Measurements from ENCODE around the gene GJE1.

The GJE1 gene

GRCh38 chr6:142165227-142165626 lies 32.5 kb downstream of the GJE1 start:
- no peak overlapping the region for H3K4me3 ChIP-seq (ENCODE audit: low read length)
- DNase-seq (ENCODE audit: low read depth): no peak
- TF ChIP-seq CTCF (IDR thresholded peaks at IDR 0.05; ENCODE audit: insufficient read depth, low read depth, low read length, missing control alignments): no peak

- no peak for TF ChIP-seq CTCF (IDR thresholded peaks at IDR 0.05; ENCODE audit: insufficient read depth, low read depth, low read length, missing control alignments)
- H3K4me3 ChIP-seq (ENCODE audit: low read length): no peak overlapping the region
- DNase-seq (ENCODE audit: low read depth): no peak
These were observed 34.3 kb downstream of the GJE1 start for GRCh38 chr6:142167071-142167470.

GRCh38 chr6:142167486-142167885 lies 34.8 kb downstream of the GJE1 start:
- DNase-seq (ENCODE audit: low read depth): no peak
- no peak overlapping the region for H3K4me3 ChIP-seq (ENCODE audit: low read length)
- TF ChIP-seq CTCF (IDR thresholded peaks at IDR 0.05; ENCODE audit: insufficient read depth, low read depth, low read length, missing control alignments): no peak

GRCh38 chr6:142171351-142171750 lies 38.6 kb downstream of the GJE1 start:
- H3K4me3 ChIP-seq (ENCODE audit: low read length): no peak overlapping the region
- no peak for TF ChIP-seq CTCF (IDR thresholded peaks at IDR 0.05; ENCODE audit: insufficient read depth, low read depth, low read length, missing control alignments)
- no peak for DNase-seq (ENCODE audit: low read depth)

GRCh38 chr6:142172758-142173157 lies 40.0 kb downstream of the GJE1 start:
- no peak for DNase-seq (ENCODE audit: low read depth)
- TF ChIP-seq CTCF (IDR thresholded peaks at IDR 0.05; ENCODE audit: insufficient read depth, low read depth, low read length, missing control alignments): no peak
- H3K4me3 ChIP-seq (ENCODE audit: low read length): no peak overlapping the region

GRCh38 chr6:142173980-142174379 lies 41.3 kb downstream of the GJE1 start:
- no peak overlapping the region for H3K4me3 ChIP-seq (ENCODE audit: low read length)
- DNase-seq (ENCODE audit: low read depth): no peak
- no peak for TF ChIP-seq CTCF (IDR thresholded peaks at IDR 0.05; ENCODE audit: insufficient read depth, low read depth, low read length, missing control alignments)

GRCh38 chr6:142174703-142175102 lies 42.0 kb downstream of the GJE1 start:
- no peak overlapping the region for H3K4me3 ChIP-seq (ENCODE audit: low read length)
- TF ChIP-seq CTCF (IDR thresholded peaks at IDR 0.05; ENCODE audit: insufficient read depth, low read depth, low read length, missing control alignments): no peak
- DNase-seq (ENCODE audit: low read depth): no peak

All from epithelial cell of esophagus (primary cell).